ENCODE results near the gene KLK11.

The KLK11 gene

DNA sequence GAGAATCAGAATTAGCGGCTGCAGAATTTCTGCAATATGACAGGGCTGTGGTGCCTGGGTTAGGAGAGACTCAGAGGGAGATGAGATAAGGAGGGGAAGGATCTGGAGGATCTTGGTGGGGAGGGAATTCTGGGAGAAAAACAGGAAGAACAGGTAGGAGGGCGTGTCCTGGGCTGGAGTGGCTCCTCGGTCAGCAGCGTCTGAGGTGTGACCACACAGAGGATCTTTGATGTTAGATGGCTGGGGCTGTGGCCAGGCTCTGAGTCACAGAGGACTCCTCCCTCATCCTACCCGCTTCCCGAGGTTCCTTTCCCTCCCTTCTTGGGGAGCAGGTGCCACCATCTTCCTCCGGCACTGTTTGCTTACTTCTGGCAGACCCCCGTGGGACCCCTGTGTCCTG, 50.6 kb downstream of the KLK11 start:
- ATAC-seq: no peak
- Mint-ChIP-seq H3K36me3 (no peaks in the 10 kb centered on the region), H3K27ac (no peak overlapping the region), H3K4me1 (no peaks in the 10 kb centered on the region), H3K4me3 (no peak overlapping the region), H3K9me3 (no peaks in the 10 kb centered on the region)
- no peak for DNase-seq (ENCODE audit: low spot score in 2 of 2)

DNA sequence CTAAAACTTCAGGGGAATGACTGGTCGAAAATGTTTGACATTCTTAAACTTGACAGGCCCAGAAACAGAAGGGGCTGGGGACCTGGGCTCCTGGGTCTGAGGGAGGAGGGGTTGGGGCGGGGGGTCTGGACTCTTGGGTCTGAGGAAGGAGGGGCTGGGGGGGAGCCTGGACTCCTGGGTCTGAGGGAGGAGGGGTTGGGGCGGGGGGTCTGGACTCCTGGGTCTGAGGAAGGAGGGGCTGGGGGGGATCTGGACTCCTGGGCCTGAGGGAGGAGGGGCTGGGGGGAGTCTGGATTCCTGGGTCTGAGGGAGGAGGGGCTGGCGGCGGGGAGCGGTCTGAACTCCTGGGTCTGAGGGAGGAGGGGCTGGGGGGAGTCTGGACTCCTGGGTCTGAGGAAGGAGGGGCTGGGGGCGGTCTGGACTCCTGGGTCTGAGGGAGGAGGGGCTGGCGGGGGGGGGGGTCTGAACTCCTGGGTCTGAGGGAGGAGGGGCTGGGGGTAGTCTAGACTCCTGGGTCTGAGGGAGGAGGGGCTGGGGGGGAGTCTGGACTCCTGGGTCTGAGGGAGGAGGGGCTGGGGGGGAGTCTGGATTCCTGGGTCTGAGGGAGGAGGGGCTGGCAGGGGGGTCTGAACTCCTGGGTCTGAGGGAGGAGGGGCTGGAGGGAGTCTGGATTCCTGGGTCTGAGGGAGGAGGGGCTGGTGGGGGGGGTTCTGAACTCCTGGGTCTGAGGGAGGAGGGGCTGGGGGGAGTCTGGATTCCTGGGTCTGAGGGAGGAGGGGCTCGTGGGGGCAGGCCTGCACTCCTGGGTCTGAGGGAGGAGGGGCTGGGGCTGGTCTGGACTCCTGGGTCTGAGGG, 51.5 kb downstream of the KLK11 start:
- H3K4me1 Mint-ChIP-seq: no peaks in the 10 kb centered on the region
- H3K9me3 Mint-ChIP-seq: no peaks in the 10 kb centered on the region
- DNase-seq (ENCODE audit: low spot score in 2 of 2) (no peak), ATAC-seq (no peak)
- no peak overlapping the region for H3K4me3 Mint-ChIP-seq
- H3K36me3 Mint-ChIP-seq: no peaks in the 10 kb centered on the region
- no peak overlapping the region for H3K27ac Mint-ChIP-seq

GRCh38 chr19:50972795-50973376, 53.5 kb downstream of the KLK11 start:
- no peak for ATAC-seq
- H3K4me1 Mint-ChIP-seq: no peaks in the 10 kb centered on the region
- DNase-seq (ENCODE audit: low spot score in 2 of 2): no peak
- H3K4me3 Mint-ChIP-seq: no peak overlapping the region
- H3K36me3 Mint-ChIP-seq: no peaks in the 10 kb centered on the region
- H3K27ac Mint-ChIP-seq: no peak overlapping the region
- H3K9me3 Mint-ChIP-seq: no peaks in the 10 kb centered on the region

Measured in stimulated activated effector memory CD8-positive, alpha-beta T cell treated with anti-CD3 and anti-CD28 coated beads, Interleukin-12 subunit alpha, Interleukin-12 subunit beta, amount 100 ng/mL, for 72 hours (primary cell).